Activated naive CD4-positive, alpha-beta T cell treated with anti-CD3 and anti-CD28 coated beads, Interleukin-2, amount 10 ng/mL, durations not matched to agents 5 hours and 36 hours (primary cell): ENCODE measurements around the gene TMEM14C. TPM values are rescaled to one million over a fixed set of nuclear protein-coding genes. Genes with fewer than 3 reads are reported as not detected.

Experiments
- total RNA-seq, 2 experiments: library from RNA; stranded (reverse); gene quantifications; one replicate each; pipeline ENCODE4 v1.2.3, GENCODE V29; 2021

Gene TMEM14C
- 10 to 100 TPM; 41.8 to 43.6 TPM for total RNA-seq

DNA sequence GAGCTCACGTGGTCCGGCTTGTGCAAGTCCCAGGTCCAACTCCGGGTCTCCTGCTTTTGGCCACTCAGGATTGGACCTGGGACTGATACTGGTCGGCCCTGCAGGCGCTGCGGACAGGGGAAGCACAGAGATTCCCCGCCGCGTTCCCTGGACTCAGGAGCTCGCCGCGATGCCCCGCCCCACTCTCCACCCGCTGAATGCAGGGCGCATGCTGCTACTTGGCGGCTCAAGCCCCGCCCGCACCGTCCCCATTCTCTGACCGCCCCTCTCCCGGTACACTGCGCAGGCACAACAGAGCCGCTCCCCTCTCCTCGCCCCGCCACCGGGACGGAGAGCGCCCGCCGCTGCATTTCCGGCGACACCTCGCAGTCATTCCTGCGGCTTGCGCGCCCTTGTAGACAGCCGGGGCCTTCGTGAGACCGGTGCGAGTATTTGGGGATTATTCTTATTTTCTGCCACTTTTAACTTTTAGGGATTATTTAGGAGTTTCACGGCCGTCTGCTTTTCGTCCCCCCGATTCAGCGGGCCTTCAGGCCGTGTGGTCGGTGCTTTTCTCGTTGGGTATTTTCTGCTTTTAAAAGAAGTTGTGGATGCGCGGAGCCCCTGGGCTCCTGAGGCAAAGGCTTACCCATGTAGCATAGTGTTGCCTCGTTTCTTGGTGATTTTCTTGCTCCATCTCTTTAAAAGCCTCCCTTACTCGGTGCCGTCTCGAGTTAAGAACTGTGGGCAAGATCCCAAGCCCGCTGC lies at the start of gene TMEM14C:
Gene TMEM14C, plus strand, starts transcription at position 251 of the 747 bp plus-strand sequence. CDS start 1,544 bp downstream, outside the sequence.

GRCh38 chr6:10694302-10695085 lies 28.4 kb upstream of the TMEM14C start, which contains the start of the genes C6orf52 and PAK1IP1:
TSS of gene C6orf52 (minus strand) at chr6:10694616. CDS start at chr6:10687550, 7,066 bp downstream.
TSS of gene PAK1IP1 (plus strand) at chr6:10694972. CDS start at chr6:10694986, 14 bp downstream.

GRCh38 chr6:10747251-10747972 lies 24.5 kb downstream of the TMEM14C start, which contains the start of gene TMEM14B:
TSS of gene TMEM14B (plus strand) at chr6:10747805. CDS start at chr6:10749246, 1,441 bp downstream.

Other genes with a start within 250 kb of the TMEM14C start
- gene GCNT2, start 201.7 kb upstream of the TMEM14C start, total RNA-seq = 1 to 10 TPM; 4.6 to 4.9 TPM
- under 1 TPM; 0.63 to 0.94 TPM for gene C6orf52, start 28.5 kb upstream of the TMEM14C start, total RNA-seq
- 10 to 100 TPM; 11.7 to 12.0 TPM for gene PAK1IP1, start 28.1 kb upstream of the TMEM14C start, total RNA-seq
- 10 to 100 TPM; 77.3 to 78.9 TPM for gene TMEM14B, start 24.7 kb downstream of the TMEM14C start, total RNA-seq
- under 1 TPM in 1 of 2 experiments, not detected in 1; 0.10 TPM for gene MAK, start 115.5 kb downstream of the TMEM14C start, total RNA-seq
- gene GCM2, start 159.0 kb downstream of the TMEM14C start, total RNA-seq = not detected
- gene SYCP2L, start 164.0 kb downstream of the TMEM14C start, total RNA-seq = not detected